GM19395 (cell line): Measurements from ENCODE around the gene HDLBP.
"Not testable (repeated sequence)": the region's sequence is repeated elsewhere in the genome, so short reads cannot be mapped to it uniquely, and the experiment has no call there.

Experiments
- ATAC-seq: cut with Tn5 transposase; IDR thresholded peaks from one replicate; pipeline ENCODE4 v1.9.1; 2021; ENCODE audit warnings: mild to moderate bottlenecking, moderate library complexity; ENCODE audit not compliant: unreplicated experiment

The HDLBP gene

GRCh38 chr2:241279828-241280227, 35.6 kb downstream of the HDLBP start:
- ATAC-seq = no peak

GRCh38 chr2:241279413-241279812, 36.1 kb downstream of the HDLBP start:
- no peak for ATAC-seq

GRCh38 chr2:241278306-241278705, 37.2 kb downstream of the HDLBP start:
- ATAC-seq = not testable (repeated sequence)

- no peak for ATAC-seq
Measured at GRCh38 chr2:241275910-241276309, 39.6 kb downstream of the HDLBP start.

- ATAC-seq = no peak
Measured at GRCh38 chr2:241275504-241275903, 40.0 kb downstream of the HDLBP start.

GRCh38 chr2:241274127-241274526, 41.3 kb downstream of the HDLBP start:
- no peak for ATAC-seq

- no peak for ATAC-seq
Measured at GRCh38 chr2:241273210-241274020, 42.1 kb downstream of the HDLBP start.

GRCh38 chr2:241272303-241273209, 42.9 kb downstream of the HDLBP start:
- ATAC-seq = peak; percentile 51

GRCh38 chr2:241271706-241272302, 43.7 kb downstream of the HDLBP start:
- peak; percentile 46 for ATAC-seq

- ATAC-seq = no peak
Measured at GRCh38 chr2:241270531-241270930, 44.9 kb downstream of the HDLBP start.

GRCh38 chr2:241269707-241270520, 45.6 kb downstream of the HDLBP start:
- no peak for ATAC-seq

GRCh38 chr2:241268716-241269445, 46.6 kb downstream of the HDLBP start:
- ATAC-seq = no peak

GRCh38 chr2:241268306-241268705, 47.2 kb downstream of the HDLBP start:
- no peak for ATAC-seq

GRCh38 chr2:241267249-241268067, 48.0 kb downstream of the HDLBP start:
- no peak for ATAC-seq

GRCh38 chr2:241265506-241265905, 50.0 kb downstream of the HDLBP start:
- ATAC-seq = no peak

- ATAC-seq = no peak
Measured at GRCh38 chr2:241263061-241263460, 52.4 kb downstream of the HDLBP start.

GRCh38 chr2:241261628-241262027, 53.8 kb downstream of the HDLBP start:
- ATAC-seq = no peak

GRCh38 chr2:241260911-241261310, 54.6 kb downstream of the HDLBP start:
- no peak for ATAC-seq
